HG03342 (cell line): ENCODE data around the gene NVL.
"Not testable (repeated sequence)": the region's sequence is repeated elsewhere in the genome, so short reads cannot be mapped to it uniquely, and the experiment has no call there.

Source experiments
- ATAC-seq: cut with Tn5 transposase; IDR thresholded peaks from one replicate; pipeline ENCODE4 v1.9.1; 2021; ENCODE audit warnings: mild to moderate bottlenecking, moderate library complexity; ENCODE audit not compliant: unreplicated experiment

Gene NVL

GRCh38 chr1:224329842-224330753, at the start of gene NVL:
Gene NVL, minus strand, starts transcription at chr1:224330172. Its CDS starts 45 bp downstream, at chr1:224330127.
- ATAC-seq: peak; percentile 72

DNA sequence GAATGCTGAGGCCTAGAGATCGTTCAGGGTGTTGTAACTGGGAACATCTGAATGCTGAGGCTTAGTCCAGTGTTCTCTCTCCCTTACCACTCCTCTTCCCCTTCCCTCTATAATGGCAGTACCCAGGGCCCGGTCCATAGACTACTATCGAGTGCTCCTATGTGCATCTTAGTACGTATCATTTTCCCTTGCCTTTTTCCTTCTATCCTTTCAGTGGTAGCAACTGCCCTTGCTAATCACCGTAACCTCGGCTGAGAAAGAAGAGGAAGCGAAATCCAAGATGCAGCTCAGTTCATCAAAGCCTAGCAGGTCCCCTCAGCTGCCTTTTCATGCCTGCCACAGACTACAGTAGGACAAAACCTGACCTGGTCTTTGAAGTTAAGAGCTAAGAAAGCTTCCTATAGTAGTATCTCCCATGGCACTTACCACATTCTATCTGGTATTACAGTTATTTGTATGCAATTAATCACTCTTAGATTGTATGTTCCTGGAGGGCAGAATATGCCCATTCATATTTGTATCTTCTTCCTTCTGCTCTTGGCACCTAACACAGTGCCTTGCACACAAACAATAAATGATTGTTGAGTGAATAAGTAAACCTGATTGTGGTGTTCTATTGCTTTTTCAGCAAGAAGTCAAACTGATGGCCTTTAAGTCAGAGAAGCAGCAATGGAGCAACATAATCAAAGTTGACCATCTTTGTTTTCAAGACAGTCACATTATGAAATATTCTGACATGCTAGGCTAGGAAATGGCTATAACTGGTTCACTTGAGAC, 49.1 kb upstream of the NVL start:
- peak; percentile 47 for ATAC-seq

GRCh38 chr1:224377676-224378006, 47.7 kb upstream of the NVL start:
- ATAC-seq: peak; percentile 52

DNA sequence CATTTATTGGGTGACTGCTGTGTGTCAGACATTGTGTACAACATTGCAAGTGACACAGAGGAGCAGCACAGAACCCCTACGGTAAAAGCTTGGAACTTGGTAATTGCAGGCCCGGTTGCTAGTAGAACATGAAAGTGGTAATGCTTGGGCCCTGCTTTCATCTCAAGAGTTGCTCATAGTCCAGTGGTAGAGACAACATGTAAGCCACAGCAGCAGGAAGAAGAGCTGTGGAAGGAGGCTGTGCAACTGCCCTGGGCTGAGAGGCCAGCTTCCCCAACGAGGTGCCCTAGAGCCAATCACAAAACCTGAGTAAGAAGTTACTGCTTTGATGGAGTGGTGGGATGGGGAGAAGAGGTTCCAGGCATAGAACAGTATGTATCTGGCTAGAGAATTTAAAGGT, 45.1 kb upstream of the NVL start:
- no peak for ATAC-seq

- no peak for ATAC-seq
Measured at GRCh38 chr1:224373008-224373590, 43.1 kb upstream of the NVL start.

DNA sequence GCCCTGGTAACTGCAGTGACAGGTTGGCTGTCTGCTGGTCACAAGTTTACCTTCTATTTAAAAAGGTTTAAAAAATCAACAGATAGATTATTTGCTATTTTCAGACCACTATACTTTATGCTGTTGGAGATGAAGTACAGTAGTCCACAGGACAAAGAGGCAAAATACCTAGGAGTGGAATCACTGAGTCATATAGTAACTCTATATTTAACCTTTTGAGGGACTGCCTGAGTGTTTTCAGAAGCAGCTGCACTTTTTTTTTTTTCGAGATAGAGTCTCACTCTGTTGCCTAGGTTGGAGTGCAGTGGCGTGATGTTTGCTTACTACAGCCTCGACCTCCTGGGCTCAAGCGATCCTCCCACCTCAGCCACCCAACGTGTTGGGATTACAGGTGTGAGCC, 38.4 kb upstream of the NVL start:
- ATAC-seq: peak; percentile 76

- no peak for ATAC-seq
Measured at GRCh38 chr1:224359207-224359606, 29.2 kb upstream of the NVL start.

DNA sequence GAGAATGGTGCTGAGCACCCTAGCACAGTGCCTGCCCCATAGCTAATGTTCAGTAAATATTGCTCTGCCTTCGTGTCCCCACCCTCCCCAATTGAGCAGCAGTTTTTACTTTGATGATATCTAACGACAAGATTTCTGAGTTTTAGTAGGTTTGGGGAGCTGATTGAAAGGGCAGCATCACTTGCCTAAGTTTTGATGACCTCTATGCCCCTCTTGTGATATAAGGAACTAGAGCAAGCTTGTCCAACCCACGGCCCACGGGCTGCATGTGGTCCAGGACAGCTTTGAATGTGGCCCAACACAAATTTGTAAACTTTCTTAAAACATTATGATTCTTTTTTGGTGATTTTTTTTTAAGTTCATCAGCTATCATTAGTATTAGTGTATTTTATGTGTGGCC, 28.3 kb upstream of the NVL start:
- no peak for ATAC-seq

DNA sequence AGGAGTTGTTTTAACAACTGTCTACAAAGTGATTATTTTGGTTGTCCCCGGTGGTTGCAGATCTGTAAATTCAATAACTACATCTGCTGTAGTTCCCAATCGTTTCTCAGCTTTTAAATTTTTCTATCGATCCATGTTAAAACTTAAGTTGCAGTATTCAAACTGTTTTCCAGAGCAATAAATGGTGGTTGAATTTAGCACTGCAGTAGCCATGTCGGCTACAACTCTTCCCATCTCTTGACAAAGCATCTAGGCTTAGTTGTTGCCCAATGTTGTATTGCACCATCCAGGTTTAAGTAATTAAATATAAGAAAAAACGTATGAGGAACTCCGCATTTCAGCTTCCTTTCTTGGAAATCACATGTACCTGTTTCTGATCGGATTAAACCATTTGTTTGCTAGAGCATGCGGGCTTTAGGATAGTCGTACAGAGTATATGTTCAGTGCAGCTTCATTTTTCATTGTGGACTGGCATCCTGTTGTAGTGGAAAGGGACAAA, 27.7 kb upstream of the NVL start:
- no peak for ATAC-seq

- peak; percentile 98 for ATAC-seq
Measured at GRCh38 chr1:224356685-224357625, 27.0 kb upstream of the NVL start, which contains the start of gene CNIH4. Gene CNIH4, plus strand, starts transcription at chr1:224356879. Its CDS starts 46 bp downstream, at chr1:224356925.

DNA sequence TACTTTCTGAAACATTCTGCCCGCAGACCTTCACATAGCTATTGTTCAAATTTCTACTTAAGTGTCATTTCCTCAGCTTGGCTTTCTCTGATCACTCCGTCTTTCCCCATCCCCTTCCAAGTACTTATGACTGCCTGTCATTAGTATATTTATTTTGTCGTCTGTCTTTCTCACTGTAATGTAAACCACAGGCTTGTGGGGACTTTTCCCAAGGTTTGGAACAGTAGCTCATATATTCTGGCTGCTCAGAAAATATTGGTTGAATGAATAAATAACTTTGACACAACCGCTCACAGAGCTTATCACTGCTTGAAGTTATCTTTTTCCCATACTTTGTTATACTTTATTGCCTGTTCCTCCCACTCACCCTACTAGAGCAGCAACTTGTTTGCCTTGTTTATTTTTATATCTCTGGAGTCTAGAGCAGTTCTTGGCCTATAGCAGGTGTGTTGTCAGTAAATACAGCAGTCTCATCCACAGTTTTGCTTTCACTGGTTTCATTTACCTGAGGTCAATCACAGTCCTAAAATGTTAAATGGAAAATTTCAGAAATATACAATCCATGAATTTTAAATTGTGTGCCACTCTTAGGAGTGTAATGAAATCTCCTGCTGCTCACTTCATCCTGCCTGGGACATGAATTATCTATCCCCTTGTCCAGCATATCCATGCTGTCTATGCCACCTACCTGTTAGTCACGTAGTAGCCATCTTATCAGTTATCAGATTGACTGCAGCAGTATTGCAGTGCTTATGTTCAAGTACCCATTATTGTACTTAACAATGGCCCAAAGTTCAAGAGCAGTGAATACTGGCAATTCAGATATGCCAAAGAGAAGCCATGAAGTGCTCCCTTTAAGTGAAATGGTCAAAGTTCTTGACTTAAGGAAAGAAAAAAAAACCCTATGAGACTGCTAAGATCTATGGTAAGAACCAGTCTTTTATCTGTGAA, 24.3 kb upstream of the NVL start:
- no peak for ATAC-seq

DNA sequence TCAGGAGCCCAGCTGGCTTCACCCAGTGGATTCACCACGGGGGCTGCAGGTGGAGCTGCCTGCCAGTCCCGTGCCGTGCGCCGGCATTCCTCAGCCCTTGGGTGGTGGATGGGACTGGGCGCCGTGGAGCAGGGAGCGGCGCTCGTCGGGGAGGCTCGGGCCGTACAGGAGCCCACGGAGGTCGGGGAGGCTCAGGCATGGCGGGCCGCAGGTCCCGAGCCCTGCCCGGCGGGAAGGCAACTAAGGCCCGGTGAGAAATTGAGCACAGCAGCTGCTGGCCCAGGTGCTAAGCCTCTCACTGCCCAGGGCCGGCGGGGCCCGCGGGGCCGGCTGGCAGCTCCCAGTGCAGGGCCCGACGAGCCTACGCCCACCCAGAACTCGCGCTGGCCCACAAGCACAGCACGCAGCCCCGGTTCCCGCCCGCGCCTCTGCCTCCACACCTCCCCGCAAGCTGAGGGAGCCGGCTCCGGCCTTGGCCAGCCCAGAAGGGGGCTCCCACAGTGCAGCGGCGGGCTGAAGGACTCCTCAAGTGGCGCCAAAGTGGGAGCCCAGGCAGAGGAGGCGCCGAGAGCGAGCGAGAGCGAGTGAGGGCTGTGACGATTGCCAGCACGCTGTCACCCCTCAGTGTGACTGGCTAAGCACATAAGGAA, 22.6 kb upstream of the NVL start:
- ATAC-seq: not testable (repeated sequence)

DNA sequence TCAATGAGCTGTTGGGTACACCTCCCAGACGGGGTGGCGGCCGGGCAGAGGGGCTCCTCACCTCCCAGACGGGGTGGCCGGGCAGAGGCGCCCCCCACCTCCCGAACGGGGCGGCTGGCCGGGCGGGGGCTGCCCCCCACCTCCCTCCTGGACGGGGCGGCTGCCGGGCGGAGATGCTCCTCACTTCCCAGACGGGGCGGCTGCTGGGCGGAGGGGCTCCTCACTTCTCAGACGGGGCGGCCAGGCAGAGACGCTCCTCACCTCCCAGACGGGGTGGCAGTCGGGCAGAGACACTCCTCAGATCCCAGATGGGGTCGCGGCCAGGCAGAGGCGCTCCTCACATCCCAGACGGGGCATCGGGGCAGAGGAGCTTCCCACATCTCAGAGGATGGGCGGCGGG, 19.7 kb upstream of the NVL start:
- ATAC-seq: not testable (repeated sequence)

DNA sequence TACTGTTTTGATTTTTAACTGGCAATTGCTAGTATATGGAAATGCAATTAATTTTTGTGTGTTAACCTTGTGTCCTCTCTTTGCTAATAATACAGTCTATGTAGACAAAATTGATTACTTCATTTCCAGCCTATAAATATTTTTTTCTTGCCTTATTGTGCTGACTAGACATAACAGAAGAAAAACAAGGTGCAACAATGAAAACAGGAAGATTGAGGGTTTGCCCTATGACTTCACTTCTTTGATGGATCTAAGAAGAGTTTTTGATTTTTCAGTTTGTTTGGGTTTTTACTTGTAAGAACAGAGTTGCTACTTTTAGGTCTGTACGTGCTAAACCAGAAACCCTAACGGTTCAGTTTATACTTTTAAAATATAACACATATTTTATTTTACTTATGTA, 18.2 kb upstream of the NVL start:
- ATAC-seq: no peak

DNA sequence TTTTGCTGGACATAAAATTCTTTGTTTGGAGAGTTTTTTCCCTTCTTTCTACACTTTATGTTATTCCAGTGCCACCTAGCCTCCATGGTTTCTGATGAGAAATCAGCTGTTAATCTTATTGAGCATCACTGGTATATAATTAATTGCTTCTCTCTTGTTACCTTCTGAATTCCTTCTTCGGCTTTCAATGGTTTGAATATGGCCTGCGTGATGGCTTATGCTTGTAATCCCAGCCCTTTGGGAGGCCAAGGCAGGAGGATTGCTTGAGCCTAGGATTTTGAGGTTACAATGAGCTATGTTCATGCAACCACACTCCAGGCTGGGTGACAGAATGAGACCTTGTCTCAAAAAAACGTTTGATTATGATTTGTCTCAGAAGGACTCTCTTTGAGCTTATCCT, 13.7 kb upstream of the NVL start:
- ATAC-seq: no peak

GRCh38 chr1:224340453-224341384, 10.7 kb upstream of the NVL start:
- peak; percentile 67 for ATAC-seq

DNA sequence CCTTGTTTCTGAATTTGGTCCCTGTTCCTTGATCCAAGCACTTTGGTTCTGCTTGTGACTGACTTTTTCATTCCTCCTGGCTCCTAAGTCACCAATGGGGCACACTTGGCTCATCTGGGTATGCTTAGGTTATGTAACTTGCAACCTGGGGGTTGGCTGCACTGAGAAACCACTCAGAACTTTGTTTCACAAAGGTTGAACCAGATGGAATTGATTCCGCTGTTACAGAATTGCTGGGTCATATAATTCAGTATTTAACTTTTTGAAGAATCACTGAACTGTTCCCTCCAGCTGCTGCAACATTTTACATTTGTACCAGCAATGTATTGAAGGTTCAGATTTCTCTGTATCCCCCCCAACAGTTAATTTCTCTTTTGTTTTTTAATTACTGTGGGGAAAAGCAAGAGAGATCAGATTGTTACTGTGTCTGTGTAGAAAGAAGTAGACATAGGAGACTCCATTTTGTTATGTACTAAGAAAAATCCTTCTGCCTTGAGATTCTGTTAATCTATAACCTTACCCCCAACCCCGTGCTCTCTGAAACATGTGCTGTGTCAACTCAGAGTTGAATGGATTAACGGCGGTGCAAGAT, 9.6 kb upstream of the NVL start:
- ATAC-seq: no peak
